ENCODE results near the gene CELSR3. TPM values are rescaled to one million over a fixed set of nuclear protein-coding genes. Genes with fewer than 3 reads are reported as not detected.
A peak's percentile ranks its signal among the peaks of the same experiment; 100 is the strongest.

The CELSR3 gene
- total RNA-seq, 1 experiment from 2014 or later: 0.79 TPM

DNA sequence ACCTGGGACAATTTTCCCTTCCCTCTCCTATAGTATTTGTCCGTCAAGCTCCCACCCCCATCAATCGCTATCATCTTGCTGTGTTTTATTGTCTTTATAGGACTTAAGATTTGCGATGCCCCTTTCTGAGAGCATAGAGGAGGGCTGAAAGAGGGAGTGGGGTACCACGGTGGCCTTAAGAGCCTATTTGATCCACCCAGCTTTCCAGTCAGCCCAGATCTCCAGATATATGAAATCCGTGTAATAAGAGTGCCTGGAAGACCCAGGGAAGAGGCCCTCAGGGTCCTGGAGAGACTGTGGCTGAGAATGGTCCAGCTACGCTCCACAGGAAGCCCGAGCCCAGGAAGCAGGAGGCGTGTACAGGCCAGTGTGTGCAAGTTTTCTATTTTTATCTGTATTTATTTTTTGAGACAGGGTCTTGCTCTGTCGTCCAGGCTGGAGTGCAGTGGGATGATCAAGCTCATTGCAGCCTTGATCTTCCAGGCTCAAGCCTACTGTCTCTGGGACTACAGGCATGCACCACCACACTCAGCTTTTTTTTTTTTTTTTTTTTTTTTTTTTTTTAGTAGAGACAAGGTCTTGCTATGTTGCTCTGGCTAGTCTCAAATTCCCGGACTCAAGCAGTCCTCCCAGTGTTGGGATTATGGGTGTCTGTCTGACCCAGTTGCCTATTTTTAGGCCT, 24.0 kb upstream of the CELSR3 start:
- no peak for DNase-seq (ENCODE audit: extremely low read depth, low read depth)

DNA sequence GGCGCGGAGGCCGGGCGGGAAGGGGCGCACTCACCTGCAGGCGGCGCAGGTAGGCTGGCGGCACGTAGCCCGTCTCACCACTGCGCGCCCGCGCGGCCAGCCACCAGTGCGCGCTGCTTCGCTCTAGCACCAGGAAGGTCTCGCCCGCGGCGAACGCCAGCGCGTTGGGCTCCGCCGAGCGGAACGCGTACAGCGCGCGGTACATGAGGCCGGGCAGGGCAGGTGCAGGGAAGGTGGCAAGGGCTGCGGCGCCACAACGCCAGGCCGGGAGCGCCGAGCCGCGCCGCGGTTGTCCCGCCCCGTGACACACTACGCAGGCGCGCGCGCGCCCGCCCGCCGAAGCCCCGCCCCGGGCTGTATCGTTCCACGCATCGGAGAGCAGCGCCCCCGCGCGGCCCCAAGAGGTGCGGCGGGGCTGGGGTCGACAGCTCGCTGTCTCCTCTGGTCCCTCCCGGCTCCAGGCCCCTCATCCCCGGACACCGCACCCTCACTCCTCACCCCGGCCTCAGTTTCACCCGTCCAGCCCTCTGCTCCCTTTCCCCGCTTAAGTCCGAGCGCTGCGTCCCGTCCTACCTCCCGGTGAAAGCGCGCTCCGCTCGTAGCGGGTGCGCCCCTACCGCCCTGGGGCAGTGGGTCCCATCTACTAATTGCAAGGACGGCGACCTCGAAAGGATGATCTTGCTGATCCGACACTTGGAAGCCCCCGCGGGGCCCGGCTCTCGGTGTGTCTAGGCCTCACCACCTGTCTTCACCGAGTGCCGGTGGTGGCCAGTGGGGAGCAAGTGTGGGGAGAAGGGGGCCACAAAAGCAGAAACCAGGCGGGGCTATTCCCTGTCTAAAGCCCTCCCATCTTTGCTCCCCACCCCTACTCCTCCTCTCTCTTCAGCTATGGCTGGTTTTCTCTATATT, 23.2 kb upstream of the CELSR3 start, which contains the start of gene NCKIPSD:
Gene NCKIPSD (minus strand): TSS at position 313 of the 909 bp plus-strand sequence. CDS start 108 bp downstream, at position 205.
- peak; percentile 75 for DNase-seq (ENCODE audit: extremely low read depth, low read depth)

DNA sequence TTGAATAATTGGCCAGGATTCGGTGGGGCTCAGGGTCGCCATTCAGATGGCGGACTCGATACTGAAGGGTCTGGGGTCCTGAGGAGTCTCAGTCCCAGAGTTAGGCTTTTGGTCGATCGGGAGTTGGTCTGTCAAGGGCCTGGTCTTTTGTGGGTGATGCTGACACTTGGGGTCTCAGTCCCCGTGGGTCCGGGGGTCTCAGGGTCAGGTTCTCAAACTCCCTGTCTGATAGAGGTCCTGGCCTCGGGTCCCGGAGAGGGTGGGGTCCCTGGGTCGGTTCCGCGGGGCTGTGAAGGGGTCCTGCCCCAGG, 22.6 kb upstream of the CELSR3 start:
- no peak for DNase-seq (ENCODE audit: extremely low read depth, low read depth)

DNA sequence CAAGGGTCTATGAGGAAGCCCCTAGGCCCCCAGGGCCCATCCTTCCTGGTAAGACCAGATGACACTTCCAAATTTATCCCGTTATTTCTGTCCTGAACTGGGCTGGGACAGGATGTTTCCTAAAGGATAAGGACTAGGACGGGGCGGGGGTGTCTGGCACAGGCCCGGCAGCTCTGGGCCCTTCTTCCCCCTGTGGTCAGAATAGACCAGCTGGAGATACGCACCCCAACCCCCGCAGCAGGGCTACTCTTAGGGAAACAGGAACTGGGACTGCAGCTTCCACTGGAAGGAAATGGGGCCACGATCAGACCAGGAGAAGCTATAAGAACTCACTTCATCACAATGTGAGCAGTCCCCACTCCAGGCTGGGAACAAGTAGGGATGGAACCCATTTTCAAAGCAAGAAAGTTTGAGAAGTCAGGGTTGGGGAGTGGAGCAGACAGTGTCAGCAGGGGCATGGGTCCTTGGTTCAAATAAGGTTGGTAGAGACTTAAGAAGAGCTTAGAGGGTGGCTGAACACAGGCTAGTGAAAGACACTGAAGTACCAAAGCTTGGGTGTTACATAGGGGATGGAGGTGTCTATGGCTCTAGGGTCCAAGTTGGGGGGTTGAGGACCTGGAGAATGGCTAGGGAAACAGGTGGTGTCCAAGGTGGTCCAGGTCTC, 21.9 kb upstream of the CELSR3 start:
- DNase-seq (ENCODE audit: extremely low read depth, low read depth): no peak

DNA sequence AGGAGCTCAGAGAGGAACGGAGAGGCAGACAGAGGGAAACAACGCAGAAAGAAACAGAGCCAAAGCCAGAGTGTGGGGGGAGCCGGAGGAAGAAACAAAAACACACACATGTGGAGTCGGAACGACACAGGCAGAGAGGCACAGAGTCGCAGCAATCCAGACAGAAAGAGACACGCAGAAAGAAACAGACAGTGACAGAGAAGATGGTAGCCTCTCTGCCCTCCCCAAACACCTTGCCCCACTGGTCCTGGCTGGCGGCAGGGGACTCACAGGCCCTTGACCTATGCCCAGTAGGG, 21.3 kb upstream of the CELSR3 start:
- no peak for DNase-seq (ENCODE audit: extremely low read depth, low read depth)

DNA sequence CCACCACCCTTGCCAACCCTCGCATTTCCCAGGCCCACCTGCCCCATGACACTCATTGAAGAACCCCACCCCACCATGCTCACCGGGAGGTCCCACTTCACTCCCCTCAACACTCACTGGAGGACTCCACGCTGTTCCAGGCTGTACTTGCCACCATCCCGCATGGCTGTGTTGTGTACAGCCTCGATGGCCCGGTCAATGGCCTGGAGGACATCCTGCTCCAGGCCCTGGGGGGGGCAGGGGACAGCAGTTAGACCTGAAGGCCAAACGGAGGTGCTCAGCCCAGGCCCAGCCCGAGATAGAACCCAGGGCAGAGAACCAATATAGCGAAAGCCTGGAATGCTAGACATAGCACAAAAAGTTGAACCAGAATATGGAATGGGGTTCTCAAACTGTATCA, 20.1 kb upstream of the CELSR3 start:
- DNase-seq (ENCODE audit: extremely low read depth, low read depth): no peak

DNA sequence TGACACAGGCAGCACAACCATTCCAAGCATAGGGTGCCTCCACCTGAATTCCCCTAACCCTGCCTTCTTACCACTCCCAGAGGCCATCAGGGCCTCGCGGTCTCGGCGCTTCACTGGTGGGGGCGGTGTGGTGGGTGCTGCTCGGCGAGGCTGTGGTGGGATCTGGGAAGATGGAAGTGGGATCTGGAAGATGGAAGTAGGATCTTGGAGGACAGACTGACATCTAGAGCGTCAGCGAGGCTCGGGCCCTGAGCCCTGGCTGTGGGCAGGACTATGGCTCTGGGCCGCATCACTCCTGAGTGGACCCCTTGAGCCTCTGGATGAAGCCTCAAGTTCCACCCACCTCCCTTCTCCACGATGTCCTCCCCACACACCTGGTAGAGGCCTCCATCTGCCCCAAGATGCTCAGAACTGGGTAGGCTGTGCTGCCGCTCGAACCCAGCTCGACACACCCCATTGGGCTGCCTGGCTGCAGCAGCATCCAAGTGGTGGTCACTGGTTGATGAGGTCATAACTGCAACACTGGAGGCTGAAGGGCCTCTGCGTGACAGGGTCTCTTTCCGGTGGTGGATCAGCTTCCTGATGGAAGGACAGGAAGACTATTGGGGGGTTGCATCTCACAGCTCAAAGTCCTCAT, 19.4 kb upstream of the CELSR3 start:
- DNase-seq (ENCODE audit: extremely low read depth, low read depth): no peak

DNA sequence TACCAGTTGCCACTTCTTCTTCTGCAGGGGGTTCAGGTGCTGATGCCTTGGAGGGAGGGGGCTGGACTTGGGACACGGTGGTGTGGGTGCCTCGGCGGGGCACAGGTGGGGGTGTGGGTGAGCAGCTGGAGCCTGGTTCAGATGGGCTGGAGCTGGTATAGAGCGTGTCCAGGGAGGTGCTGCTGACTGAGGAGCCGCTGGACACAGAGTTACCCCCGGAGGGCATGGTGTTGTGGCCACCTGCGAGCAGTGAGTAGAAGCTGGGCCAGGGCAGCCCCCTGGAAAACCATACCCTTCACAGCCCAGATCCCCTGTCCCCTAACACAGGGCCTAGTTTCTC, 18.8 kb upstream of the CELSR3 start:
- DNase-seq (ENCODE audit: extremely low read depth, low read depth): no peak

DNA sequence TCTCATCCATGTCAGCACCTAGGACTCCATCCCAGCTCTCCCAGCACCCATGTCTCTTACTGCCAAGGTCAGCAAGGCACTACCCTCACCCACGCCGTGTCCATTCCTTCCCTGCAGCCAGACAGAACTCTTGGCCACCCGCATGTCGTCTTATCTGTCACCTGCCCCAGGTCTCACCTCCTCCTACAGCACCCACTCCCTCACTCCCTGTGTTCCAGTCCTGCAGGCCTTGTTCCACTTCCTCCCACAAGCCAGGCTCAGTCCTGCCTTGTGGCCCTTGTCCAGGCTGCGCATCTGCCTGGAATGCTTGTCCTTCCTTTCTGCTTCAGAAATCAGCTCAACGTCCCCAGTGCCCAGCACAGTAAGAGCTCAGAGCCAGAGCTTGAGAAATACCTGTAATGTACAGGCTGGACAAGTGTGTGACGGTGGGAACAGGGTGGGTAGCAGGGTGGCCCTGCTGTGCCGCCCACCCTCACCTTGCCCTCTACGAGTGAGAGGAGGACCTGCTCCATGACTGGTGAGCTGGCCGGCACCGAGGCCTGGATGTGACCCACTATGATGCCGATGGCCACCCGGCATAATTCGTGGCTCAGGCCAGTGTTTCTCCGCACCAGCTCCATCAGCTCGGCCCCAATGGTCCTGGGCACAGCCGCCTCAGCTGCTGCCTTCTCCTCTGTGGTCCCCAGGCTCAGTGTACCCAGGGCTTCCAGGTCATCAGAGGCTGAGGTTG, 18.3 kb upstream of the CELSR3 start:
- no peak for DNase-seq (ENCODE audit: extremely low read depth, low read depth)

DNA sequence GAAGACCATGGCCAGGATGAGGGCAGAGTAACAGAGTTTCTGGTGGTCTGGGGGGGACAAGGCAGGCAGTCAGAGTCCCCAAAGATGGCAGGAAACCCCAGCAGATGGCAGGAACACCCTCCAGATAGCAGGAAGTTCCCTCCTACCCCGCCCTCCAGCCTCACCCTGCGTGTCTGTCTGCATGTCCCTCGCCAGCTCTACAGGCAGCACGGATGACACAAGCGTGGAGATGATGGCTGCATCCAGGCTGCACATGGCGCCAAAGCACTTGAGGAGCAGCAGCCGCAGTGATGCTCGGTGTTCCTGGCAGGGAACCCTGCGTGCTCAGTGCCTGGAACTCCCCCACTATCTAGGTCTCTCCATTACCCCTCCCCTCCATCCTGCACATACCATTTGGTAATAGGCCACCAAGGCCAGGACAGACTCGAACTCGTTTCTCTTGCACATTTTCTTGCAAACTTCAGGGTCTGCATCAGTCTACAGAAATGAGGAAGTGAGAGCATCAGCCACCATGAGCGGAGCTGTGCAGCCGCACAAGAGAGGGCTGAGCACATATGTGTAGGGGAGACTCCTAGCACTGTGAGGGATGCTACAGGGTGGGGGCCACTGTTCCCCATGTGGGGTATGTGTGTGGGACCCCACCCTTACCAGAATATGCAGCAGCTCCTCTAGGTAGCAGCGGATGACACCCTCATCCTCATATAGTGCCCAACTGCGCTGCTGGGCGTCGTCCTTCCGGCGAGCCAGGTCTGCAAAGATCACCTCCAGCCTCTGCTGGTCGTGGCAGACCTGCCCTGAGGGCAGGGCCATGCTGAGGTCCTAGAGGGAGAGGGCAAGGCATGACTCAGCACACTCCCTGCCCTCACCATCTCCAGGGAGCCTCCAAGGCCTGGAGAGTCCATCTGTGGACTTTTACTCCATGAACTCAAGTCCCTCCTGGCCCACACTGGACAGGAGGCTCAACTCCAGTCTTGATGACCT, 17.0 kb upstream of the CELSR3 start:
- DNase-seq (ENCODE audit: extremely low read depth, low read depth): no peak

DNA sequence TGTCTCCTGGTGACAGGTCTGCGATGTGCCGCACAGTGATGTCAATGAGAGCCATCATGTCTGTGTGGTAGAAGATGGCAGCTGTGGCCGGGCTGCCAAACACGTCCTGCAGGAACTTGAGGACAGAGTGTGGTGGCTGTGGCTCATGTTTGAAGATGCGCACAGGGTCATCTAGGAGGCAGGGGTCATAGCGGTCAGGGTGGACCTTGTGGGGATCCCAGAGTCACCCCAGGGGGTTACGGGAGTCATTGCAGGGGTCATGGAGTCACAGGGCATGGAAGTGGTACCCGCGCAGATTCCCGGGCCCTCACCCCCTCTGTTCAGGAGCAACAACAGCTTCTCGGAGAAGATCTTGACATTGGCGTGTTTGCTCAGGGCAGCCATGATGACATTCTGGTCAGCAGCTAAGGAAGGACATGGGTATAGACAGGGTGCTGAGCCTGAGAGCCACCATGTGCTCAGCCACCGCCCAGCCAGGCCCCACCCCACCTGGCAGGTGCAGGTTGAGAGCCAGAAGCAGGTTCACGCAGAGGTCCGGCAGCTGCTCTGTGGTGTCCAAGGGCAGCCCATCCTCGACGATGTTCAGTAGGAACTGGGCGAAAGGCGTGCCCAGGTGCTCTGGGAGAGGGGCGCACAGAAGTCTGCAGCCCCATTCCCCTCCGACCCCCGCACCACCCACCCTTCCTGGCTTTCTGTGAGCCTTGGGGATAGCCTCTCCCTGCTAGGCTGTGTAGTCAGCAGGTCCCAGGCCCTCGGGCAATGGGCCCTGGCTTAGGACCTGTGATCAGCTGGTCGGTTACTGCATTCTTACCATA, 16.1 kb upstream of the CELSR3 start:
- DNase-seq (ENCODE audit: extremely low read depth, low read depth): no peak

DNA sequence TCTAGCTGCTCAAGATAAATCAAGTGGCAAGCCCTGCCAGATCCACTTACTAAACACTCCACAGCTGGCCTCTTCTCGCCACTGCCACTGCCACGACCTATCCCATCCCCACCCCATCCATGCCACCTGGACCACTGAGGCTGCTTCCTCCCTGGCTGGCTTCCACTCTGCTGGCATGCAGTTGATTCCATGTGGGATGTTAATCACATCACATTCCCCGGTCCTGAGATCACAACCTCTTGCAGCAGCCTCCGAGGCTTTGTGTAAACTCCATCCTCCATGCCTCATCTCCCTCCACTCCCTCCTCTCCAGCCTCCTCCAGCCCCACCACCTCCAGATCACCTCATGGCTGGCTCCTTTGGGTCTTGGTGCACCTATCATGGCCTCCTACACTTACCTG, 15.4 kb upstream of the CELSR3 start:
- DNase-seq (ENCODE audit: extremely low read depth, low read depth): no peak

DNA sequence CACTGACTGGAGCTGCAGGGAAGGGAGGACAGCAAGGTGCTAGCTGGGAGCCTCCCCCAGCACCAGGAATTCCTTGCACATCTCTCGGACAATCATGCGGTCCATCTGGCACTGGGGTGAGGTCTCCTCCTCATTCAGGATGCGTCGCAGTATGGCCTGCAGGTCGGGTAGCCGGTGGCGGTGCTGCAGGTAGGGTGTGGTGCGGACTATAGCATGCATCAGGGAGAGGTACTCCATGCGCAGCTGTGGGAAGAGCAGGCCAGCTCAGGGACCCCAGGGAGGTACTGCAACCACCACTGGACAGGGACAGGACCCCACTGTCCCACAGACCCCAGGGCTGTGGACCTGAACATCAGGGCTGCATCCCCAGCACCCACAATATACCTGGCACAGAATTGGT, 11.8 kb upstream of the CELSR3 start:
- no peak for DNase-seq (ENCODE audit: extremely low read depth, low read depth)

DNA sequence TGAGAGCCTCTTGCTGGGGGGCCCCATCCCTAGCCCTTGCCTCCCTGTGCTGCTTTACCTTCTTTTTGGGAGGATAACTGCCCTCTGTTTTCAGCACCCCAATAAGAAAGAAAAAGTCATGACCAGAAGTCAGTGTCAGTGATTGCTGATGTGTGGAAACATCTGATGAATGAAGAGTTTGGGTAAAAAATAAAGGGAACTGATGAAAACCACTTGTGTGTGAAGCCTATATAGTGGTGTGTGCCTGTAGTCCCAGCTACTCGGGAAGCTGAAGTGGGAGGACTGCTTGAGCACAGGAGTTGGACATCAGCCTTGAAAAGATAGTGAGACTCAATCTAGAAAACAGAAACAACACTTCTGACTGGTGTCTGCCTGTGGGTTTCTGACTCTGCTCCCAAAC, 9.8 kb upstream of the CELSR3 start:
- DNase-seq (ENCODE audit: extremely low read depth, low read depth): no peak

DNA sequence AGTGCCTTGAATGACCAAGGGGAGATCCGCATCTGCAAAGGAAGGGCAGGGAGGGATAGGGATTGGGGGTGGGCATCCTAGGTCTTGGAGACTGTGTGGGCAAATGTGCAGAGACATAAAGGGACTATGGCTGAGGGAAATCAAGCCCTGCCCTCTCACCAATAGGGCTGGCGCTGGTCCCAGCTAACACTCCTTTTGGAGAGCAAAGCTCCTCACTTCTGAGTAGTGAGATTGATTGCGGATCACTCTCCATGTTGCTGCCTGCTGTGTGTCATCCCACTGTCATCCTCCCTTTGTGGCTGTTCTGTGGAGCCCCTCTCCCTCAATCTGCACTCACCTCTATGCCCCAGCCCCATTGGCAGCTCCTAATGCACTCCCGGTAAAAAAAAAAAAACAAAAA, 2.2 kb upstream of the CELSR3 start:
- DNase-seq (ENCODE audit: extremely low read depth, low read depth): no peak

DNA sequence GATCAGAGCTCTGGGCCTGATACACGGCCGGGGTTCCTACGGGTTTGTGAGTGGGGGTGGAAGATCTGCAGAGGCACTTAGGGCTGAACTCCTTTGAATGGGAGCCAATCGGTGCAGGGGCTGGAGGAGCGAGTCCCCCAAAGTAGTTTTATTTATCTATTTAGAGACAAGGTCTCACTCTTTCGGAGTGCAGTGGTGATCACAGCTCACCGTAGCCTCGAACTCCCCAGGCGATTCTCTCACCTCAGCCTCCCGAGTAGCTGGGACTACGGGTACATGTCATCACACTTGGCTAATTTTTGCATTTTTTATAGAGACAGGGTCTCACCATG, 1.6 kb upstream of the CELSR3 start:
- DNase-seq (ENCODE audit: extremely low read depth, low read depth): no peak

DNA sequence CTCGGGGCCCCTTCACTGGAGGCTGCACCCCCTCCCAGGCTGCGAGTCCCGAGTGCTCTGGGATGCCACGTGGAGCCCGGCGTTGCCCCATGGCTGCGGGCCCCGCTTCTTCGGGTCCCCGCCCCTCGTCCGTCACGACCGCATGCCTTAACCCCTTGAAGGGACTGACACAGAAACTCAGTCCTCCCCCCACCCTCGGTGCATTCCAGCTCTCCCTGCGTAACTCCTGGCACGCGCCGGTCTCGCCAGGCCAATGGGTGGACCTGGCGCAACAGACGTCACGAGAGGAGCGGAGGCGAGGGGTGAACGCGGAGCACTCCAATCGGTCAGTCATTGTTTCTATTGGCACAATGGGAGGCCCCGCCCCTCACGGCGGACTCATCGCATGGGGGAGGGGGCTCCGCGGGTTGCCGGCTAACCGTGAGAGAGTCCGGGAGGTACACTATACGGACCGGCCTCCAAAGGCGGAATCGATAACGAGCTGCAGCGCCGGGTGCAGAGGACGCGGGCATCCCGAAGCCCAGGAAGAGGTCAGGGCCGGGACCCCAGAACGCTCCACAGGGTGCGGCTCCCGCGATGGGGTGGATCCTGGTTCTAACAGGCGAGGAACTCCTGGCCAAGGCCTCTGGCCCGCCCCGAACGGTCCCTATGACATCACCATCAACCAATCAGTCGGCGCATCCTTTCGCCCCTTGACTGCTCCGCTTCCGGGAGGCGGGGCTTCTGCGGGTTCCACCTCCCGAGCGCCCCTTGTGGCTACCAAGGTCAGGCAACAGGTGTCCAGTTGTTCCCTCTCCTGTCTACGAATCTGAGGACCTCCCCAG, 1.0 kb upstream of the CELSR3 start:
- DNase-seq (ENCODE audit: extremely low read depth, low read depth): peak; percentile 98

DNA sequence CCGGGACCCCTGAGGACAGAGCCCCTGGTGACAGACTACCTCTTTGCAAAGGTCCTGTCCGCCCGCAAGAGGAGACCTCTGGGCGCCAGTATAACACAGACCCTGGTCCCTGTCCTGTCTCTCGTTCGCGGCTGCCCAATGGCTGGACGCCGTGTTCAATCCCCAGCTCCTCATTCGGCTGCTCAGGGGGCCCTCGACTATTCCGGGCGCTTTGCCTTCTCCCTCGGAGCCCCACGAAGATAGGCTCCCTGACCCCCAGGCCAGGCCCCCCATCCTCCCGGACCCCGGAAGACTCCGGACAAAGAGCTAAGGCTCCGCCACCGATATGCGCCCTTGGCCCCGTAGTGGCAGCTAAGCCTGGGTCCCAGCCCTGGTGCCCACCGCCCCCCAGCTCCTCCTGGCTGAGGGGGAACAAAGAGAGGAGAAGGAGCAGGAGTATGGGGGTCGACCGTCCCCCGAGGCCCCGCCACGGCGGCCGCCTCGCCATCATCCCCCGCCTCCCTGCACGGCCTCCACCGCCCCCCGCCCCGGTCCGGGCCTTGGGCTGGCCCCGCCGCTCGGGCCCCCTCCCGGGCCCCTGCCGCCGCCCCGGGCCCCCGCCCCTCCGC, 437 bp downstream of the CELSR3 start:
- DNase-seq (ENCODE audit: extremely low read depth, low read depth): no peak

Data from NCI-H460 (cell line).